ENCODE results near the gene SLC2A9.

Gene SLC2A9

DNA sequence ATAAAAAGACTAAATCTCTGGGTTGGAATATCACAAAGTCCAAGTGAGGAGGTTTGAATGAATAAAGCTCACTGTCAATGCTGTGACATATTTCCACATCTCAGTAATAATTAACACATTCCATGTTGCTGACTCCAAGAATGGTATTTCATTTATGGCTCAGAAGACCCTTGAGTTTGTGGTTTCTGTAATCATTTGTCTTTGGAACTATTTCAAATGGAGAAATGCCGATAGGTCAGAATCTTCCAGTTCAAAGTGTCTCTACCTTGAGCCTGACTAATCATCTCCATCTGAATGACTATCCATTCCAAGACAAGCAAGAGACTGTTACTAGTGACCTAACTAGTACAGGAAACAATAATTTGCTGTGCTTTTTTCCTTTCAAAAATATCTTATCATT lies 24.2 kb upstream of the SLC2A9 start:
- DNase-seq = no peak

DNA sequence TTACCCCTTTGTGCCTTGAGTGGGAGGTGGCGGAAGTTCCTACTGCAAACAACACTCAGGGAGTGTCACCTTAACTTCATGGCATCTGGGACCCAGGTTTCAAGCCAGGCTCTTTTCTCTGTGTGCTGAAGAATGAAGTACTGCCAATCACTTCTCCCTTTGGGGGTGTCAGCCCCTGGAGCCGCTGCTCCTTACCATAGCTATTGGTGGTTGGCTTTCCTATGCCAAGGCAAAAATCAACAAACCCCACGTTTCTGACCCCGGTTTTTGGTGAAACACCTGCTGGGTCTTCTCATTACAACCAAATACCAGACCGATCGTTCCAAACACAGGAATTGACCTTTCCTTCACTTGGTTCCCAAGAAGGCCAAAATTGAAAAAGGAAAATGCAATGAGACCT lies 19.7 kb upstream of the SLC2A9 start:
- DNase-seq = no peak

DNA sequence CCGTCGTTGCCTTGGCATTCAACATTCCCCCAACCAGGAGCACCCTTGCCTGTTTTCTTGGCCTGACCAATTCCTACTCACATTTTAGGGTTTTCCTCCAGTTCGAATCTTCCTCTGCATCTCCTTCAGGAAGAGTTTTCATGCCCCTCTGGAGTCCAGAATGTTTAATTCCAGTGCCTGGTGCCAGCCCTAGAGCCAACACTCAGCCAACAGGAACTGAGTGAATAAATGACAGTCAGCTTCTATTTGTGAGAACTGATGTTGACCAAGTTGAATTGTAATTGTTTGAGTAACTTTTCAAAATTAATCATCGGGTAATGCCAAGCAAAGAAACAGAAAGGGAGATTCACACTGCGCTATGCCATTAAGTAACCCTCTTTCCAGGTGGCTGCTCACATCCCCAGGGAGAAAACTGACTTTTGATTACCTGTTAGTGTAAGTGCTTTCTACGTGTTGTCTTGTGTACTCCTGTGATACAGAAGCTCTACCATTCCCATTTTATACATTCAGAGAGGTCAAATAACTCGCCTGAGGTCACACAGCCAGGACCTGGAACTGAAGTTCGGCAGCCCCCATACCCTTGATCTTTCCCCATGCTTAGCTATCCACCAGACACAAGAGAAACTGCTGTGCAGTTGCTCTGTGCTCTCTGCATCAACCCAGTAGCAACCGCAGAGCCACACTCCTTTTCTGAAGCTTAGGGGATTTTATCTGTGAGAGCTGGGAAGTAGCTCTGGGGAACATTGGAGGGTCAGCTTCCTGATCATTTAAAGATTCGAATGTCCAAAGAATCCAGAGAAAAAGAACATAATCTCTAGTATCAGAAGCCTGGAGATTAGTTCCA lies 19.0 kb upstream of the SLC2A9 start:
- no peak for DNase-seq

DNA sequence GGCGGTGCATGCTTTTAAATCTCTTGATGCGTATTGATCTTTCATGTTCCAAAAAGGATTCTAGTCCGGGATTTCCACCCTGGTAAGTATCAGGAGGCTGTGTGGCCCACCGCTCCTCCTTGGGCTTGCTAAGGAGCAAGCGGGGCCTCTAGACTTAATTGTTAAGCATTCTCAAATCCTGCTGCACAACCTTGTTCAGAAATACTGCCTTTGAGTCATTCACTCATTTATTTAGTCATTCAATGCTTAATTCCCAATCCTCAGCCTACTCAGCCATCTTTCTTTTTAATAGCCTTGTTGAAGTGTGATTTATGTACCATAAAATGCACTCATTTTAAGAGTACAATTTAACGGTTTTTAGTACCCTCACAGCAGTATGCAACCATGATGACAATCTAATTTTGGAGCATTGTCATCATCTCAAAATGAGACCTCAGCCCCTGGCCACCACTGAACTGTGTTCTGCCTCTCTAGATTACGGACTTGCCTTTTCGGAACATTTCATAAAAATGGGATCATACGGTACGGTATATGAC lies 15.6 kb upstream of the SLC2A9 start:
- no peak for DNase-seq

DNA sequence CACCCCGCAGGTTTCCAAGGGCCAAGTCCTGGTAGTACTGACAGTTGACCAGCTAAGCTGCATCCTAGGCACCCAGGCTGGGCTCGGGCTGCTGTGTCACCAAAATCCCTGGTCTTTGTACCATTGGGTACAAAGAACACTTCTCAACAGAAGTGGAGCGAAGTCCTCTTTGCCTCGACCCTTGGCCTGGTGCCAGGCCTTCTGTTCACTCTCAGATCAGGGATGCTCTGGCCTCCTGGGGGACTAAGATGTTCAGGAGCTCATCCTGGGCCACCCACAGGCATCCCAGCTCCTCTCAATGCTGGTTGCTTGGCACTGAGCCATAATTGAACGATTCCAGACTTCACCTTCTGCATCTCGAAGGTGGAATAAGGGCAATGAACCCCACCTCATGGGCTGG lies 13.8 kb upstream of the SLC2A9 start:
- no peak for DNase-seq

DNA sequence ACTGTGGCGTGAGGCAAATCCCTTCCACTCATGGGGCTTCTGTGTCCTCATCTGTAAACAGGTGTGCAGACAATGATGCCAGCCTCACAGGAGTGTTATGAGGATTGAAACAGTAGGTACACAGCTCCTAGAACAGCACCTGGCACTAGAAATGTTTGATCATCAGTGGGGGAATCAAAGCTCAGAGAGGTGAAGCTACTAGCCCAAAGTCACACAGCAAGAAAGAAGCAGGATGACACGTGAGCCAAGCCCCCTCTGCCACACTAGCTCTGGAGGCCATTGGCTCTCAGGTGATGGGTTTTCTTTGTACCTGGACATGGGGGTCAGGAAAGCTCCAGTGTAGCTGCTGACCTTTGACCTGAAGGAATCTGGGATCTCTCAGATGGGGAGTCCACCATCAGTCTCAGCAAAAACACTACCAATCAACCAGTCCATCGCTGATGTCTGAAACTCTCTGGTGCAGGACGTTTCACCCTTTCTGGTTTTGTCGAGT lies 13.4 kb upstream of the SLC2A9 start:
- no peak for DNase-seq

DNA sequence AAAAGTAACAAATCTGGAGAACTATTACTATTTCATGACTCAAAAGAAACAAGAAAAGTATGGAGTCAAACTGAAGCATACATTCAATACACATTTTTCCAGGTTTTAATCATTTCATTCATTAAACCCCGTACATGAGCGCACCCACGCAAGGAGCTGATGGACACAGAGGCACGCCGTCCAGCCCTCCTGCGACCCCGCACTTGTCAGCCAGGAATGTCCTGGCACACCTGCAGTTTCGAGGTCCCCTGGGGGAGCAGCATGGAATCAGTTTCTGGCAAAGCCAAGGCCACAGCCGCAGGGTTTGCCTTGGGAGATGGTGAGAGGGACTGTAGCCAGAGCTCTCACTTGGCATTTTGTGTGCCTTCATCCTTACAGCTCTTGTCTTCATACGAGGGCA lies 12.8 kb upstream of the SLC2A9 start:
- DNase-seq = no peak

DNA sequence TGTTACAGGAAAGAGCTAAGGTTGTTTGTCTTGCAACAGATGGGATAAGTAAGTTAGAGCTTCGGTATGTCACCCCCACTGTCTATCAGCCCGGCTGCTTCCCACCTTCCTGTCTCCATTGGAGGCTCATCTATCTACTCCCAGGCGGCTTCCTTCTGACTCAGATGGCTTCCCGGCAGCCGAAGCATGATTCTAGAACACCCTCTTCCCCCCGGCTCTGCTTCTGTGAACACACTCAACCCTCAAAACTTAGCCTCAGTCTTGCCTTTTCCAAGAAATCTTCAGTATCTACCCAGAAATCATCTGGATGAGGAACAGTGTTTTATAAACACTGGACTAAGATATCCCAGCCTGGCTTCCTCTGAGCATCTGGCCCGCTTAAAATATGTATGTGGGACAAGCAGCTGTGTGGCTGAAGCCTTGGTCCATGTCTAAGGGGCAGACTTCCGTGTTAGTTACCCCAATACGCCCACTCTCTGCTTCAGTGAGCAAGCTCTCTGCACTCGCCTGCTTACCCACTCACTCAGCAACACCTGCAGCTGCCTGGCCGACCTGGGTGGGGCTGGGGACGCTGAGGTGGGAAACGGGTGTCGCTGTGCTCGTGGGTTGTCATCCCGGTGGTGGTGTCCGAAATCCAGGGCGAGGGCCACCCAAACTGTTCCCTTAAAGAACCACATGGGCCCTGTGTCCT lies 12.0 kb upstream of the SLC2A9 start:
- peak in 1 of 51 donors; percentile 46 for DNase-seq

DNA sequence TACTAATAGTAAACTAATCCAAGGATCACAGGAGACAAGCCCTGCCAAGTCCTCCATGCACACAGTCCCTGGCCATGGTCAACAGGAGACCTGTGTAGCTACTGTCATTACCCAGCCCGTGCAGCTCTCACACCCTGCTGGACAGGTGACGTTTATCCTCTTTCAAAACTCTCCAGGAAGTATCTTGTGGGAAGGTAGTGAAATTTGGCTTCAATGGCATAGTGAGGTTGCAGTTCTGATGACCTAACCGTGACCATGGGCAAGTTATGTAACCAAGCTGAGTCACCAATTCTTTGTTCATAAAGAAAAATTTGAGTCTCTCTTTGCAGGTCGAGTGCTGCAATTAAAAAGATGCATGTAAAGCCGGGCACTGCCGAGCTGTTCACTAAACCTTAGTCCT lies 11.3 kb upstream of the SLC2A9 start:
- DNase-seq = no peak

DNA sequence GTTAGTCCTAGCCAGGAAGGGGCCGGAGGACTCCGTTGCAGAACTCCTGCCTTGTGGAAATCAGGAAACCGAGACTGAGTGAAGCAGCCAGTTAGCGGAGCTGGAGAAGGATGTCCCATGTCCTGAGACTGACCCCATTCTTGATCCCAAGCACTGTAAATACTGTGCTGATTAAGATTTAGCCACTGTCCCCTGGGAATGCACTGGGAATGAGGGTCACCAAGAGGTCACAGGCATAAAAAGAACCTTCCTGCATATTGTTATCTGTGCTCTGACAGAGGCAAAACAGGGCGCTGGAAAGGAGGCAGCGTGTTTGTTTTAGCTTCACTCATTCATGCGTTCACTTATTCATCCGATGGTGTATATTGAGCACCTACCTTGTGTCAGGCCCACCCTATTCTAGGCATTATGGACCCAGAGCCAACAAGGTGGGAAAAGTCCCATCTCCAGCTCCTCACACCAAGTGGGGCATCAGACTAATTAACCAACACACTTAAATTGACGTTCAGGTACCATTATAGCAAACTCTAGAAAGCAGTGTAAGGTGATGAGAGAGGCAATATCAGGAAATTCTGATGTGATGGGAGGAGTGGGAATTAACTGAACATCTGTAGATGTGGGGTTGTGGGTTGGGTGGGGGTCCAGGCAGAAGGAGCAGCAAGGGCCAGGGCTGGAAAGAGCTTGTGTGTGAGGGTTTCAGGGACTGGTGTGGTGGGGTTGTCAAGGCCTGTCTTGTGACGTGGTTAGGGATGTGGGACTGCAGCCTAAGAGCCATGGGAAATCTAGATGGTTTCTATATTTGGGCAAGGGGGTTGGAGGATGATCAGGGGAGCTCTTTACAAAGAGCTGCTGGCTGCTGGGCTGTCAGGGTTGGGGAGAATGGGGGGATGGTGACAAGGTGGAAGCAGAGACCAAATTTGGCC lies 10.6 kb upstream of the SLC2A9 start:
- no peak for DNase-seq

DNA sequence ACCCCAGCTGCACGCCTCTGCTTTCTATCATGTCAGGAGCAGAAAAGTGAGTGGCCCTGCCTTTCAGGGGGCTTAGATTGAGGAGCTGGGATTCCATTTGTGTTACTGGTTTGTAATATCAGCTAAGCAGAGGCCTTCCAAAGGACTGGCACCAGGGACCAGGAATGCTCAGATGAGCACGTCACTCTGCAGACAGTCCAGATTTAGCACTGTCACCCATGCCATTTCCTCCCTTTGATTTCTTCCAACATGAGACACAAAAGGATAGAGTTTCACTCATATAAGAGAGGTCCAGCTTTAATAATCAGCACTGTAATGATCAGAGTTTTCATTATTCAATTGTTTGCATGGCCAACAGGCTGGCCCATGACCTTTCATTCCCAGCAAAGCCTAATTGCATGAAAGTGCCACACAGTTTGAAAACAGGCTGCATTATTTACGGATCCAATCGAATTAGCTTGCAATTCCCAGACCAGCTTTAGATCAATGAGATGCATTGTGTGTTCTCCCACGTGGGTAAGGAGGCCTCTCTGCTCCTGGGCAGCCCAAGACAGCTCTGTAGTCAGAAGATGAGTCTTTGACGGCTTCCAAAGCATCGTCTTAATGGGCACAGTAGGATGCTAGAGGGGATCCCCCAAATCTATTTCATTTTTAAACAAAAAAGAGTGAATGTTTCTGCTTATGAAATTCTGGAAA lies 9.8 kb upstream of the SLC2A9 start:
- DNase-seq = peak in 5 of 51 donors; percentile 10 to 53 (median 18)

DNA sequence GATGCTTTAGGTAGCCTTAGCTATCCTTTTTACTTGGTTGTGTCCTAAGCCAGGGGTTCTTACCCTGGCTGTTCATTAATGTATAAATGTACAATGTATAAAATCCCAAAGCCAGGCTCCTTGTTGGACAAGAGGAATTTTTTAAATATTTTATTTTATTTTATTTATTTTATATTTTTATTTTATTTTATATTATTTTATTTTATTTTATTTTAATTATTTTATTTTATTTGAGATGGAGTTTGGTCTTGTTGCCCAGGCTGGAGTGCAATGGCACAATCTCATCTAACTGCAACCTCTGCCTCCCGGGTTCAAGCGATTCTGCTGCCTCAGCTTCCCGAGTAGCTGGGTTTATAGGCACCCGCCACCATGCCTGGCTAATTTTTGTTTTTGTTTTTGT lies 8.1 kb upstream of the SLC2A9 start:
- no peak for DNase-seq

DNA sequence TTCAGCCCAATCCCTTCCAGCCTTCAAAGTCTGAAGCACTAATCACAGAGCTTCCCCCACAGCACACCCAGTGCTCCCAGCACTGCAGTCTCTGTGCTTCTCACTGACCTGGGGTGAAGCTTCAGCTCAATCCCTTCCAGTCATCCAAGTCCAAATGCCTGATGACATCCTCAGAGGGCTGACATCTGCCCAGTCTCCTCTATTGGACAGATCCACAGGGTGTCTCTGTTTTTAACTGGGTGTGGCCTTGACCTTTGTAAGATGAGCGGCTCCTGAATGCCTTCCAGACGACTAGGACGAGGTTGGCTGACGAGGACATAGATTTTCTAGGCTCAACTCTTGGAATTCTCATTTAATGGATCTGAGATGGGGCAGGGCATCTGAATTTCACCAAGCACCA lies 7.6 kb upstream of the SLC2A9 start:
- DNase-seq = no peak

DNA sequence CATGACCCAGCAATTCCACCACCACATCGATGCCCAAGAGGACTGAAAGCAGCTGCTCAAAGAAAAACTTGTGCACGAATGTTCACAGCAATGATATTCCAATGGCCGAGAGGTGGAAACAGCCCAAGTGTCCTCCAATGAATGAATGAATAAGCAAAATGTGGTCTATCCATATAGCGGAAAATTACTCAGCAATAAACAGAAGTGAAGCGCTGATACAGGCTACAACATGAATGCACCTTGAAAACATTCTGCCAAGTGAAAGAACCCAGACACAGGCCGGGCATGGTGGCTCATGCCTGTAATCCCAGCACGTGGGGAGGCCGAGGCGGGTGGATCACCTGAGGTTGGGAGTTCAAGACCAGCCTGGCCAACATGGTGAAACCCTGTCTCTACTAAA lies 5.2 kb upstream of the SLC2A9 start:
- DNase-seq = no peak

DNA sequence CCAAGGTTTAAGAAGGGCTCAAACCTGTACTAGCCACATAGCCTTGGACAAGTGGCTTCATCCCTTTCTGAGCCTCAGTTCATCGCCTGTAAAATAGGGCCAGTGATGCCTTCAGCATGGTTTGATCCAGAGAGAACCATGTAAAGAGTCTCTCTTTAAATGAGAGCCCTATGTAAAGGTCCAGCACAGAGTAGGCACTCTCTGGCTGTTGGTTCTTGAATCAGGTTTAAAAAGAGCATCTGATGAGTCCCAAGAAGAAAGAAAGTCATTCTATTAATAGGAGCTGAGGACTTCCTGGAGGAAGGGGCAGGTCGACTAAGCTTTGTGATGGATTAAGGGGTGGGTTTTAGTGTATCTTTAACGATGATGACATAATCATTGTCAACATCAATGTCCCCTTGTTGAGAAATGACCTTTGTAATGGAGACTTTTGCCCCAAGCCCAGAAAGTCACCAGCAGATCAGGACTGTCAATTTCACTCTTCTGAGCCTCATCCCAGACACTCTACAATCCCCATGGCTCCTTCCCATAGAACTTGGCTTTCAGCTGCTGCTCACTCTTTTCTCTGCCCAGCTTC lies 4.0 kb upstream of the SLC2A9 start:
- DNase-seq = no peak

DNA sequence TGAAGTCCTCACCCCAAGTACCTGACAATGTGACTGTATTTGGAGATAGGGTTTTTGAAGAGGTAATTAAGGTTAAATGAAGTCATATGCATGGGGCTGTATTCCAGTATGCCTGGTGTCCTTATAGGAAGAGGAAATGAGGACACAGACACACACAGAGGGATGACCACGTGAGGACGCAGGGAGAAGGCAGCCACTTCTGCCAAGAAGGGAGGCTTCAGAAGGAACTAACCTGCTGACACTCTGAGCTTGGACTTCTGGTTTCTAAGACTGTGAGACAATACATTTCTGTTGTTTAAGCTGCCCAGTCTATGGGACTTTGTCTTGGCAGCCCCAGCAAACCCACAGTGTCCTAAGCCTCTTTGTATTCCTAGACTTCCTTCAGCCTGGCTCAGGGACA lies 3.0 kb upstream of the SLC2A9 start:
- peak in 1 of 51 donors; percentile 13 for DNase-seq

DNA sequence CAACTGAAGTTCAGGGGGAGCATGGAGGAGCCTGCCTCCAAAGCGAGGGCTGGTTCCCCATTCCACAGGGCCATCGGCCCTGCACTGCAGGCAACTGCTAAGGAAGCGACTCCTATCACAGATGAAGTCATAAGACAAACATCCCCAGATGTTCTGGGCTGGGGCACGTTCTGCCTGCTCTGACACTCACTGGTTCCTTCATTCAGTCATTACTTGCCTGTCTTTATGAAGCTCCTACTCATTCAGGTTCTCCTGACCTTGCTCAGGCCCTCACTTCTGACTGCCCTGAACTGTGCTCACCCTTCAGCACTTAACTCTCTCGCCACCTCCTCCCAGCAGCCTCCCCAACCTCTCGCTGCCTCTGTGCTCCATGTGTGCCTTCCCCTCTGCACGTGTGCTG lies 2.5 kb upstream of the SLC2A9 start:
- DNase-seq = no peak

DNA sequence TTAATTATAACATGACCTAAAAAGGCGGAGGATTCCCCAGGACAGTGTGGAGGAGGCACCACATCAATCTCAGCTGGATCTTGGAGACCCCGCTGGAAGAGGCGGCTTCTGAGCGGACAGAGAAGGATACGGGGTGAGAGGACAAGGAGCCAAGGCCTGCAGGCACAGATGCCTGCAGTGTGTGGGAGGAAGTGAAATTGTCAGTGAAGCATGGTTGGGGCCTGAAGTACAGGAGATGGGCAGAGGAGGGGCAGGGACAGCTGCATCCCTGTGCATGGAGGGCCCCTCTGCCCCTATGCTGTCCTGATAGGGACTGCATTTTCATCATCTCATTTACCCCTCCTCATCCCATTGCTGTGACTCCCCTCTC lies 1.7 kb upstream of the SLC2A9 start:
- DNase-seq = no peak

DNA sequence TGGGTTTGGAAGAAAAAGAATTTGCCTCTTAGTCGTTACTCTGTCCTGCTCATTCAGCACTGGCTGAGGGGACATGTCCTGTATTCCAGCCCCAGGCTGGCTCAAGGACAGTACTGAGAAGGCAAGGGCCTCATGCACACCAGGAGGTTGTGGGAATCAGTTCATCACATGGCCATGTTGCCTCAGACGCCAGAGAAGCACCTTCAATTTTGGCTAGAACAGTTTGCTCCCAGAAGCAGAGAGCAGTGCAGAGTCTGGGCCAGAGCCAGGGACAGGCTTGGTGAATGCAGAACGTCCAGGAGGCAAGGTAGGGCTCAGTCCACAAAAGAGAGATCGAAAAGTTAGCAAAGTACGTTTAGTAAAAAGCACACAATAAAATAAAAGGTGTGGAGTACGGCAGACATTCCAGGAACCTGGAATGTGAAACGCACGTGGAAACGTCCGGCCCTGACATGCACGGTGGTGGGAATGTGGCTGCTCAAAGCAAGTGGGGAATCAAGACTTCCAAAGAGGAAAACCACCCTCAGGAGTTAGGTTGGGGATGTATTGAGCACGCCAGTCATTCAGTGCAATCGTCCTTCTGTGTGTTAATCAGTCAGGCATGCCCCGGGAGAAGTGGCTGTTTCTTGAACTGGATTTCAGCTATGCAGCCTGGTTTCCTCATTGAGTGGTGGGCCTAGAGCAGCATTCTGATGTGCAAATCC lies 1.2 kb upstream of the SLC2A9 start:
- peak in 6 of 51 donors; percentile 2 to 32 (median 19) for DNase-seq

DNA sequence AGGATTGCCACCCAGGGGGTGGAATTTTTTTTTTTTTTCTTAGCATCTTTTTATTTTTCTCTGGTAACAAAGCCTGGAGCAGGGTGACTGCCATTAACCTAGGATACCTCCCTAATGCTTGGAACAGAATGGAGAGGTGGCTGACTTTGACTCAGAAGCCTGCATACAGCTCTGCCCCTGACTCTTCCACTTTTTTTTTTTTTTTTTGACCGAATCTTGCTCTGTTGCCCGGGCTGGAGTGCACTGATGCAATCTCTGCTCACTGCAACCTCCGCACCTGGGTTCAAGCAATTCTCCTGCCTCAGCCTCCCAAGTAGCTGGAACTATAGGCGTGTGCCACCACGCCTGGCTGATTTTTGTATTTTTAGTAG lies 341 bp upstream of the SLC2A9 start:
- DNase-seq = no peak
